HG03135 (cell line): ENCODE data around the gene GCDH.
"Not testable (repeated sequence)": the region's sequence is repeated elsewhere in the genome, so short reads cannot be mapped to it uniquely, and the experiment has no call there.

Source experiments
- ATAC-seq: cut with Tn5 transposase; IDR thresholded peaks from one replicate; pipeline ENCODE4 v1.9.1; 2021; ENCODE audit warnings: mild to moderate bottlenecking, moderate library complexity; ENCODE audit not compliant: unreplicated experiment

Gene GCDH

GRCh38 chr19:12872255-12872654 is 18.7 kb upstream of the GCDH start:
- ATAC-seq = no peak

- no peak for ATAC-seq
These were observed 17.7 kb upstream of the GCDH start for GRCh38 chr19:12872941-12873890.

- ATAC-seq = no peak
These were observed 16.8 kb upstream of the GCDH start for GRCh38 chr19:12873891-12874745.

GRCh38 chr19:12875086-12875485 is 15.9 kb upstream of the GCDH start:
- no peak for ATAC-seq

- peak; percentile 23 for ATAC-seq
These were observed 10.3 kb upstream of the GCDH start for GRCh38 chr19:12880551-12881171.

- ATAC-seq = peak; percentile 78
These were observed 9.7 kb upstream of the GCDH start, which contains the start of gene DNASE2 for GRCh38 chr19:12881172-12881808. TSS of gene DNASE2 (minus strand) at chr19:12881449. CDS start at chr19:12881375, 74 bp downstream.

- ATAC-seq = no peak
These were observed 8.4 kb upstream of the GCDH start for GRCh38 chr19:12882589-12882988.

GRCh38 chr19:12884202-12884601 is 6.8 kb upstream of the GCDH start:
- no peak for ATAC-seq

- no peak for ATAC-seq
These were observed 6.4 kb upstream of the GCDH start for GRCh38 chr19:12884627-12884925.

- ATAC-seq = no peak
These were observed 5.8 kb upstream of the GCDH start for GRCh38 chr19:12884926-12885748.

GRCh38 chr19:12885749-12886650 is 5.0 kb upstream of the GCDH start:
- ATAC-seq = no peak

GRCh38 chr19:12886651-12886968 is 4.3 kb upstream of the GCDH start:
- ATAC-seq = no peak

- ATAC-seq = no peak
These were observed 3.8 kb upstream of the GCDH start, which contains the start of gene KLF1 for GRCh38 chr19:12886969-12887747. TSS of gene KLF1 (minus strand) at chr19:12887201. CDS start at chr19:12887140, 61 bp downstream.

- ATAC-seq = no peak
These were observed 2.9 kb upstream of the GCDH start for GRCh38 chr19:12888006-12888603.

GRCh38 chr19:12890299-12890786 is 617 bp upstream of the GCDH start:
- not testable (repeated sequence) for ATAC-seq

- ATAC-seq = no peak
These were observed 627 bp downstream of the GCDH start for GRCh38 chr19:12891553-12892021.

- no peak for ATAC-seq
These were observed 2.6 kb downstream of the GCDH start for GRCh38 chr19:12893582-12893981.

- no peak for ATAC-seq
These were observed 5.5 kb downstream of the GCDH start for GRCh38 chr19:12896460-12896859.
